HG02870 (cell line): ENCODE data around the gene HOXB9.

Experiments used
- ATAC-seq: cut with Tn5 transposase; IDR thresholded peaks from one replicate; pipeline ENCODE4 v1.9.1; 2021; ENCODE audit warnings: mild to moderate bottlenecking, moderate library complexity; ENCODE audit not compliant: unreplicated experiment

Gene HOXB9

GRCh38 chr17:48612854-48613691, 13.1 kb downstream of the HOXB9 start:
- ATAC-seq: no peak

- ATAC-seq: no peak
Observed at GRCh38 chr17:48612456-48612853, 13.7 kb downstream of the HOXB9 start.

GRCh38 chr17:48611681-48612455, 14.3 kb downstream of the HOXB9 start:
- ATAC-seq: no peak

GRCh38 chr17:48611213-48611612, 14.9 kb downstream of the HOXB9 start:
- ATAC-seq: no peak

GRCh38 chr17:48610282-48611211, 15.6 kb downstream of the HOXB9 start, which contains the start of gene HOXB7:
Gene HOXB7, minus strand, starts transcription at chr17:48611017. Its CDS starts 99 bp downstream, at chr17:48610918.
- no peak for ATAC-seq

- ATAC-seq: no peak
Observed at GRCh38 chr17:48609759-48610281, 16.3 kb downstream of the HOXB9 start.

- ATAC-seq: no peak
Observed at GRCh38 chr17:48609033-48609432, 17.1 kb downstream of the HOXB9 start.

GRCh38 chr17:48608494-48608834, 17.7 kb downstream of the HOXB9 start:
- ATAC-seq: no peak

- ATAC-seq: no peak
Observed at GRCh38 chr17:48606892-48607614, 19.1 kb downstream of the HOXB9 start.

- ATAC-seq: no peak
Observed at GRCh38 chr17:48605991-48606891, 19.9 kb downstream of the HOXB9 start.

GRCh38 chr17:48605409-48605919, 20.7 kb downstream of the HOXB9 start:
- ATAC-seq: no peak

GRCh38 chr17:48604770-48605329, 21.3 kb downstream of the HOXB9 start, which contains the start of gene HOXB6:
Gene HOXB6, minus strand, starts transcription at chr17:48604986. Its CDS starts 6,836 bp downstream, at chr17:48598150.
- no peak for ATAC-seq

GRCh38 chr17:48603959-48604769, 22.0 kb downstream of the HOXB9 start:
- ATAC-seq: no peak

- no peak for ATAC-seq
Observed at GRCh38 chr17:48601539-48602425, 24.4 kb downstream of the HOXB9 start.

GRCh38 chr17:48601207-48601538, 25.0 kb downstream of the HOXB9 start:
- no peak for ATAC-seq

GRCh38 chr17:48600244-48601098, 25.7 kb downstream of the HOXB9 start:
- no peak for ATAC-seq
